ENCODE results near the gene ASB10. TPM values are rescaled to one million over a fixed set of nuclear protein-coding genes. Genes with fewer than 3 reads are reported as not detected.

ASB10 gene
- total and polyA plus RNA-seq, 8 donors = 0.05 TPM; not detected in 7

DNA sequence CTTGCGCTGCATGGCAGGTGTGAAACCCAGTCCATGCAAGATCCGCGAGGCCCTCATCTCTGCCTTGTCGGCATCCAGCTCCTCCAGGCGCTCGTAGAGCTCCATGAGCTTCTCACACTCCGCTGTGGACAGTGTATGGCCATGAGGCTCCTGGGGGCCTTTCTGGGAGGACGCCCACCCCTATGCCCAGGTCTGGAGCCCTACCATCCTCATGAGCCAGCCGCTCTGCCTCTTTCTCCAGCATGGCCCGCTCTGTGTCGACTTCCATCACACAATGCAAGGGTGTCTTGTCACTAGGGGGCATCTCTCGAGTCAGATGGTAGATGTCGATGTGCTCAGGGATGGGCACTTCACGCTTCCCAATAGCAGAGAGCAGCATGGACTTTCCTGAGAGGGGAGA lies 36.7 kb upstream of the ASB10 start:
- Histone ChIP-seq H3K27me3 (no peaks in the 10 kb centered on the region), H3K4me1 (peaks cover 19 to 34% (median 28%) of the 10 kb centered on the region in 4 donors), H3K36me3 (peaks cover 52 to 68% (median 64%) of the 10 kb centered on the region in 4 donors), H3K4me3 (no peak overlapping the region), H3K9me3 (no peaks in the 10 kb centered on the region), H3K27ac (no peak overlapping the region)
- TF ChIP-seq POLR2AphosphoS5 (IDR thresholded peaks at IDR 0.05) = no peak
- no peak for TF ChIP-seq CTCF (IDR thresholded peaks at IDR 0.05)
- no peak for TF ChIP-seq EP300 (IDR thresholded peaks at IDR 0.05)
- TF ChIP-seq POLR2A (IDR thresholded peaks at IDR 0.05) = no peak
- no peak for DNase-seq
- 90 to 95% (median 93%) methylated on average over 14 of the region's 14 CpGs for WGBS, 5 donors
- intact Hi-C loops (cut with DNase I; ENCODE audit: low total_unique reads) = no loop called here

DNA sequence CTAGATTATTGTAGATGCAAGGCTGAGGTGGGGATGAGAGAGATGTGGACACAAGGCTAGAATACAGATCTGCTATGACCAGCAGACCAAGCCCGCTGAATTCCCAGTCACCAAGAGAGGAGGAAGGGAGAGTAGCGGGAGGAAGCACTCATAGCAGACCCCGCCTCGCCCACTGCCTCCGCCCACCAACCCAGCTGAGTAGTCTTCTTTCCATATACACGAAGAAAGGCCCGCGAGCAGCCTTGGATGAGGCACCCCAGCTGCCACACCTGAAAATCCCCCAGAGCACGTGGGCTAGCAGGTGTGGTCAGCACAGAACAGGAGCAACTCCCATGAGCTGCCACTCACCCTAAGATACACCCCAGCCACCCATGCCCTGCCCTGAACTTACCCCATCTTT lies 31.1 kb upstream of the ASB10 start:
- no peak overlapping the region for H3K4me3 ChIP-seq
- H3K36me3 ChIP-seq = peaks cover 79 to 100% (median 100%) of the 10 kb centered on the region in 4 donors
- 89 to 95% (median 93%) methylated on average over 9 of the region's 9 CpGs for WGBS, 5 donors
- H3K27ac ChIP-seq = no peak overlapping the region
- TF ChIP-seq CTCF (IDR thresholded peaks at IDR 0.05) = no peak
- TF ChIP-seq POLR2AphosphoS5 (IDR thresholded peaks at IDR 0.05) = no peak
- no peak for TF ChIP-seq EP300 (IDR thresholded peaks at IDR 0.05)
- no peak for TF ChIP-seq POLR2A (IDR thresholded peaks at IDR 0.05)
- no peaks in the 10 kb centered on the region for H3K27me3 ChIP-seq
- H3K9me3 ChIP-seq = no peaks in the 10 kb centered on the region
- no peaks in the 10 kb centered on the region for H3K4me1 ChIP-seq
- DNase-seq = no peak
- intact Hi-C loops (cut with DNase I; ENCODE audit: low total_unique reads) = no loop called here

- Histone ChIP-seq H3K9me3 (no peaks in the 10 kb centered on the region), H3K27me3 (no peaks in the 10 kb centered on the region), H3K4me3 (no peak overlapping the region), H3K36me3 (peaks cover 57 to 87% (median 84%) of the 10 kb centered on the region in 4 donors), H3K4me1 (no peaks in the 10 kb centered on the region), H3K27ac (no peak overlapping the region)
- intact Hi-C loops (cut with DNase I; ENCODE audit: low total_unique reads) = no loop called here
- DNase-seq = no peak
- 92 to 98% (median 95%) methylated on average over 5 of the region's 5 CpGs for WGBS, 5 donors
- TF ChIP-seq EP300 (IDR thresholded peaks at IDR 0.05) = no peak
Observed at GRCh38 chr7:151215396-151215795, 28.3 kb upstream of the ASB10 start.

GRCh38 chr7:151213826-151214225 lies 26.8 kb upstream of the ASB10 start:
- 80 to 90% (median 88%) methylated on average over 3 of the region's 3 CpGs for WGBS, 5 donors
- intact Hi-C loops (cut with DNase I; ENCODE audit: low total_unique reads) = no loop called here

More at GRCh38 chr7:151213826-151214225, 26.8 kb upstream of the ASB10 start:
- DNase-seq = no peak
- Histone ChIP-seq H3K36me3 (peaks cover 47 to 71% (median 69%) of the 10 kb centered on the region in 4 donors), H3K27me3 (no peaks in the 10 kb centered on the region), H3K4me3 (no peak overlapping the region), H3K27ac (no peak overlapping the region), H3K9me3 (no peaks in the 10 kb centered on the region), H3K4me1 (no peaks in the 10 kb centered on the region)
- no peak for TF ChIP-seq POLR2AphosphoS5 (IDR thresholded peaks at IDR 0.05)
- no peak for TF ChIP-seq EP300 (IDR thresholded peaks at IDR 0.05)
- TF ChIP-seq POLR2A (IDR thresholded peaks at IDR 0.05) = no peak
- no peak for TF ChIP-seq CTCF (IDR thresholded peaks at IDR 0.05)
